Measurements from ENCODE around the gene AGPAT2. TPM values are rescaled to one million over a fixed set of nuclear protein-coding genes. Genes with fewer than 3 reads are reported as not detected.

The AGPAT2 gene
- total RNA-seq, 4 donors from 2014 or later = 22.0 to 52.8 (median 39.3) TPM

DNA sequence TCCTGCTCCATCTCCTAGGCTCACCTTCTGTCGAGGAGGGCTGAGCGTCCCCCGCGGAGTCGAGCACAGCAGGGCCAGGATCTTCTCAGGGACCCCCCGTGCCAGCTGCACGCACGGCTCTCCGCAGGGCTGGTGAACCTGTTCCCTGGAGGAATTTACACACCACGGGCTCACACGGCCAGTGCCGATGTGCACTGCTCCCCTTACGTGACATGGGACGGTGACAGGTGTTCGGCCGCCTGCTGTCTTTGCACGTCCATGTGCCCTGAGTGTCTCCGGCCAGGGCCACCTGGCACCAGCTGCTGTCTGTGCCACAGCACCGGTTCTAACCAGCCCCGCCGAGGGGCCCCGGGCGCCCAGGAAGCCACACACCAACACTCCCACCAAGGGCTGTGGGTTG, 8.7 kb upstream of the AGPAT2 start:
- Histone ChIP-seq H3K27ac (replicated peaks in 1 of 4) (no peak overlapping the region), H3K36me3 (no peaks in the 10 kb centered on the region), H3K4me1 (peaks cover 11 to 19% (median 16%) of the 10 kb centered on the region in 4 donors), H3K4me3 (no peak overlapping the region), H3K9me3 (no peaks in the 10 kb centered on the region), H3K27me3 (peaks cover 0 to 36% (median under 1%) of the 10 kb centered on the region in 4 donors)
- no peak for DNase-seq (ENCODE audit: extremely low spot score)
- WGBS = 86% methylated on average over 12 of the region's 23 CpGs
- intact Hi-C loops (cut with DNase I) = loop anchor here (10.0 kb wide), 1 partner anchor 211 kb away; the partner anchor contains the start of gene SEC16A
- no peak for TF ChIP-seq POLR2AphosphoS5 (IDR thresholded peaks at IDR 0.05)
- TF ChIP-seq EP300 (IDR thresholded peaks at IDR 0.05) = no peak
- no peak for TF ChIP-seq POLR2A (IDR thresholded peaks at IDR 0.05; ENCODE audit: low read depth)
- TF ChIP-seq, protein P1, sequence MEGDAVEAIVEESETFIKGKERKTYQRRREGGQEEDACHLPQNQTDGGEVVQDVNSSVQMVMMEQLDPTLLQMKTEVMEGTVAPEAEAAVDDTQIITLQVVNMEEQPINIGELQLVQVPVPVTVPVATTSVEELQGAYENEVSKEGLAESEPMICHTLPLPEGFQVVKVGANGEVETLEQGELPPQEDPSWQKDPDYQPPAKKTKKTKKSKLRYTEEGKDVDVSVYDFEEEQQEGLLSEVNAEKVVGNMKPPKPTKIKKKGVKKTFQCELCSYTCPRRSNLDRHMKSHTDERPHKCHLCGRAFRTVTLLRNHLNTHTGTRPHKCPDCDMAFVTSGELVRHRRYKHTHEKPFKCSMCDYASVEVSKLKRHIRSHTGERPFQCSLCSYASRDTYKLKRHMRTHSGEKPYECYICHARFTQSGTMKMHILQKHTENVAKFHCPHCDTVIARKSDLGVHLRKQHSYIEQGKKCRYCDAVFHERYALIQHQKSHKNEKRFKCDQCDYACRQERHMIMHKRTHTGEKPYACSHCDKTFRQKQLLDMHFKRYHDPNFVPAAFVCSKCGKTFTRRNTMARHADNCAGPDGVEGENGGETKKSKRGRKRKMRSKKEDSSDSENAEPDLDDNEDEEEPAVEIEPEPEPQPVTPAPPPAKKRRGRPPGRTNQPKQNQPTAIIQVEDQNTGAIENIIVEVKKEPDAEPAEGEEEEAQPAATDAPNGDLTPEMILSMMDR (IDR thresholded peaks at IDR 0.05) = no peak

DNA sequence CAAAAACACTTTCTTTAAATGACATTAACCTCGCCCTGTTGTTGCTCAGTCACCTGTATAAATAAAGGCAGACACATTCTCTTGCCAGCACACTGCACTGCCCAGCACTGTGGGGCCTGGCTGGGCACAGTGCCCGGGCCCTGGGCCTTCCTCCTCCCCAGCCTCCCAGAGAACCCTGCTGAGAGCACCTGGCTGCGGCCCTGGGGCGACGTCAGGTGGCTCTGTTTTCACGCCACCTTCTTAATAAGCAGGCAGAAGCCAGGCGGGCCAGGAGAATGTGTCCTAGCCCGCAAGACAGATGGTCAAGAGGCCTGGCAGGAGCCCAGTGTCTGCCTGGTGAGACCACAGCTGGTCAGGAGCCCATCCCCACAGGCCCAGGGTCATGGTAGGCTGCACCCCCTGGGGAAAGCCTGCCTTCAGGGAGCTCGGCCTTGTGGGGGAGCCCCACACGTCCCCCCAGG, 8.2 kb upstream of the AGPAT2 start:
- Histone ChIP-seq H3K9me3 (no peaks in the 10 kb centered on the region), H3K4me1 (peaks cover 16 to 24% (median 21%) of the 10 kb centered on the region in 4 donors), H3K36me3 (no peaks in the 10 kb centered on the region), H3K27me3 (peaks cover 0 to 31% (median 0%) of the 10 kb centered on the region in 4 donors), H3K4me3 (no peak overlapping the region), H3K27ac (replicated peaks in 1 of 4) (no peak overlapping the region)
- no peak for DNase-seq (ENCODE audit: extremely low spot score)
- intact Hi-C loops (cut with DNase I) = loop anchor here (10.0 kb wide), 1 partner anchor 211 kb away; the partner anchor contains the start of gene SEC16A
- TF ChIP-seq, protein P1 (IDR thresholded peaks at IDR 0.05) = no peak
- TF ChIP-seq POLR2AphosphoS5 (IDR thresholded peaks at IDR 0.05) (no peak), POLR2A (IDR thresholded peaks at IDR 0.05; ENCODE audit: low read depth) (no peak)
- 76% methylated on average over 9 of the region's 10 CpGs for whole genome bisulfite sequencing

DNA sequence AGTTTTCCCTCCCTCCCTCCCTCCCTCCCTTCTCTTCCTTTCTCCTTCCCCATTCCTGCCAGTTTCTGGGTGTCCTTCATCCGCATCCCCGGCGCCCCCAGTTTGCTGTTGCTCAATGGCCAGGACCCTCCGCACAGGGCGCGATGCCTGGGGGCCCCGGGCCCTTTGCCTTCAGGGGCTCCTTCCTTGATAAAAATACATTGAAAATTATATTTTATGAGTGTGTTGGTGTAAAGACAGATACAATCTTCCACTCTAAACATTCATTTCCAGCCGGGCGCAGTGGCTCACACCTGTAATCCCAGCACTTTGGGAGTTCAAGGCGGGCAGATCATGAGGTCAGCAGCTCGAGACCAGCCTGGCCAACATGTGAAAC, 7.6 kb upstream of the AGPAT2 start:
- intact Hi-C loops (cut with DNase I) = loop anchor here (10.0 kb wide), 1 partner anchor 210 kb away; the partner anchor contains the start of gene SEC16A
- WGBS = 93% methylated on average over 11 of the region's 11 CpGs
- no peak for DNase-seq (ENCODE audit: extremely low spot score)
- no peak overlapping the region for H3K4me3 ChIP-seq
- no peaks in the 10 kb centered on the region for H3K9me3 ChIP-seq
- H3K36me3 ChIP-seq = no peaks in the 10 kb centered on the region
- no peak for TF ChIP-seq POLR2A (IDR thresholded peaks at IDR 0.05; ENCODE audit: low read depth)
- TF ChIP-seq EP300 (IDR thresholded peaks at IDR 0.05) = no peak
- TF ChIP-seq POLR2AphosphoS5 (IDR thresholded peaks at IDR 0.05) = no peak
- TF ChIP-seq, protein P1 (IDR thresholded peaks at IDR 0.05) = no peak
- H3K27me3 ChIP-seq = peaks cover 0 to 25% (median 0%) of the 10 kb centered on the region in 4 donors
- H3K27ac ChIP-seq (replicated peaks in 1 of 4) = no peak overlapping the region
- H3K4me1 ChIP-seq = peaks cover 22 to 30% (median 27%) of the 10 kb centered on the region in 4 donors

DNA sequence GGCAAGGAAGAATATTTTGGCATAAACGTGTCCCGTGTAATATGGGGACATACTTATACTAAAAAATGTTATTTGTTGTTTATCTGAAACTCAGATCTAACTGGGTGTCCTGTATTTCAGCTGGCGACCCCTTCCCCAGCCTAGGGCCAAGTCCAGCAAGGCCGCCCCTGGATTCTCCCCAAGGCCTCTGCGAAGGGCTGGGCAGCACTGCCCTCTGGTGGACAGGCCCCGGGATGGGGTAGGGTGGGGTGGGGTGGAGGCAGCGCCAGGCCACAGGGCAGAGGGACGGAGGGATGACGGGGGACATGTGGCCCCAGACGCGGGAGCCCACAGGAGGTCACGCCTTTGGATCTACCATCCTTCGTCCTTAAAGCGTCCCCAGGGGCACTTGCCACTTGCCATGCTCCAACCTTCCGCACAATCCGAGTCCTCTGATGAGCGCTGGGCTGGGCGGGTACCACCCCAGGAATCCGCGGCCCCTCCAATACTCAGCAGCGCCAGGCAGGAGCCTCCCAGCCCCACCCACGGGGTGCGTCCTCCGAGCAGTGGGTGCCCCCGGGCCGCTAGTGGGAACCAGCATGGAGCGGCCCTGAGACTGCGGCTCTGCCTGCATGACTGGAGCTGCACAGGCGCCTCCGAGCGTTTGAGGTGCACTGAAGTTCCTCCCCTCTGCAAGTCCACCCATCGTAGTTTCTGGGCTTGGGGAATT, 7.1 kb upstream of the AGPAT2 start:
- H3K4me3 ChIP-seq = no peak overlapping the region
- H3K27me3 ChIP-seq = peaks cover 0 to 20% (median 0%) of the 10 kb centered on the region in 4 donors
- no peak overlapping the region for H3K27ac ChIP-seq (replicated peaks in 1 of 4)
- TF ChIP-seq EP300 (IDR thresholded peaks at IDR 0.05) = no peak
- TF ChIP-seq, protein P1 (IDR thresholded peaks at IDR 0.05) = peak; percentile 59 to 80 (median 60)
- H3K9me3 ChIP-seq = no peaks in the 10 kb centered on the region
- H3K36me3 ChIP-seq = no peaks in the 10 kb centered on the region
- 39% methylated on average over 23 of the region's 32 CpGs for WGBS
- no peak for DNase-seq (ENCODE audit: extremely low spot score)
- H3K4me1 ChIP-seq = peaks cover 27 to 35% (median 29%) of the 10 kb centered on the region in 4 donors
- intact Hi-C loops (cut with DNase I) = loop anchor here (10.0 kb wide), 1 partner anchor 210 kb away; the partner anchor contains the start of gene SEC16A
